ENCODE measurements around the gene MAGEA2.
"Not testable (repeated sequence)": the region's sequence is repeated elsewhere in the genome, so short reads cannot be mapped to it uniquely, and the experiment has no call there.

Gene MAGEA2

DNA sequence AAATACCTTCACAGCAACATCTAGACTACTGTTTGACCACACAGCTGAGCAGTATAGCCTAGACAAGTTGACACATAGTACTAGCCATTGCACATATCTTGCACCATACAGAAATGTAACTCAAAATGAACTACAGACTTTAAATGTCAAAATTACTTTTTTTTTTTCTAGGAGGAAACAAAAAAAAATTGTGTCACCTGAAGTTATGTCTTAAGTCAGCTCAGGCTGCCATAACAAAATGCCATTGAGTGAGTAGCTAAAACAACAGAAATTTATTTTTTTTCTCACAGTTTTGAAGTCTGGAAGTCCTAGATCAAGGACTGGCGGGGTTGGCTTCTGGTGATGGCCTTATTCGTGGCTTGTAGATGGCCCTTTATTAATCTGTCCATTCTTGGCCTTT is 44.5 kb downstream of the MAGEA2 start, which contains the start of gene CSAG2:
CSAG2 (minus strand) TSS at position 101 of the 400 bp plus-strand sequence. CDS start 161 bp downstream, outside the sequence.
- DNase-seq (ENCODE audit: low read depth in 4 of 4, low spot score in 1 of 4) = not testable (repeated sequence)

DNA sequence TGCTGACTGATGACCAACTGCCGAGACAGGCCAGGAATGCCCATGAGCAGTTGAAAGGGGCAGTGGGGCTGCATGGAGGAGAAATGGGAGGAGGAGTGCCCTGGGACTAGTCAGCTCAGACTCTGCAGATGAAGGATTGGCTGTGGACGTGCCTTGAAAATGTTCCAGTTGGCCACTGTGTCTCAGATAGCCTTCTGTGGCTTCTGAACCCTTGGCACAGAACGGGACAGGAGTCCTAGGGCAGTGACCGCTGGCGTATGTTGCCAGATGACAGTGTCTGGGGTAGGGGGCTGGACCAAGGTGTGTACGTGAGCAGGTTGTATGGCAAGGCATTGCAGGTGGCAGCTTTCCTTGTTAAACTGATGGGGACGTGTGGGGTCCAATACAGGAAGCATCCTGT is 47.1 kb downstream of the MAGEA2 start:
- DNase-seq (ENCODE audit: low read depth in 4 of 4, low spot score in 1 of 4) = not testable (repeated sequence)

DNA sequence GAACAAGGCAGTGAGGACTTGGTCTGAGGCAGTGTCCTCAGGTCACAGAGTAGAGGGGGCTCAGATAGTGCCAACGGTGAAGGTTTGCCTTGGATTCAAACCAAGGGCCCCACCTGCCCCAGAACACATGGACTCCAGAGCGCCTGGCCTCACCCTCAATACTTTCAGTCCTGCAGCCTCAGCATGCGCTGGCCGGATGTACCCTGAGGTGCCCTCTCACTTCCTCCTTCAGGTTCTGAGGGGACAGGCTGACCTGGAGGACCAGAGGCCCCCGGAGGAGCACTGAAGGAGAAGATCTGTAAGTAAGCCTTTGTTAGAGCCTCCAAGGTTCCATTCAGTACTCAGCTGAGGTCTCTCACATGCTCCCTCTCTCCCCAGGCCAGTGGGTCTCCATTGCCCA is 53.3 kb downstream of the MAGEA2 start:
- DNase-seq (ENCODE audit: low read depth in 4 of 4, low spot score in 1 of 4) = not testable (repeated sequence)
